Liver (tissue), 9 donors: ENCODE data around the gene E2F7. TPM values are rescaled to one million over a fixed set of nuclear protein-coding genes. Genes with fewer than 3 reads are reported as not detected.

Experiments used
- DNase-seq: peaks from one replicate; pipeline ENCODE4 v3.0.0-alpha.2; 2017; ENCODE audit warnings: low spot score
- H3K27ac ChIP-seq, 2 donors: one replicate each; pipeline ENCODE4 v1.7.0; 2013; ENCODE audit warnings: inconsistent platforms in 2 of 2, low read length in 2 of 2, control low read depth in 1 of 2, low read depth in 1 of 2, mild to moderate bottlenecking in 1 of 2
- H3K27me3 ChIP-seq, 4 donors: one replicate each; pipeline versions ENCODE4 v1.6.1 to v1.7.0; 2013; ENCODE audit warnings: low read length in 3 of 4, inconsistent platforms in 1 of 4, mild to moderate bottlenecking in 1 of 4, moderate library complexity in 1 of 4; ENCODE audit not compliant: control insufficient read depth in 4 of 4, insufficient read depth in 4 of 4
- H3K36me3 ChIP-seq, 4 donors: one replicate each; pipeline versions ENCODE4 v1.6.1 to v1.7.0; 2013; ENCODE audit warnings: low read length in 3 of 4, mild to moderate bottlenecking in 3 of 4, low read depth in 1 of 4, moderate library complexity in 1 of 4; ENCODE audit not compliant: control insufficient read depth in 4 of 4, insufficient read depth in 3 of 4
- H3K4me1 ChIP-seq, 4 donors: one replicate each; pipeline versions ENCODE4 v1.6.1 to v1.7.0; 2013; ENCODE audit warnings: low read length in 3 of 4, mild to moderate bottlenecking in 3 of 4, moderate library complexity in 1 of 4; ENCODE audit not compliant: control insufficient read depth in 4 of 4, insufficient read depth in 4 of 4
- H3K4me3 ChIP-seq, 3 donors: one replicate each; pipeline versions ENCODE4 v1.6.1 to v1.7.0; 2013; ENCODE audit warnings: low read length in 3 of 3, control low read depth in 1 of 3, low read depth in 1 of 3, mild to moderate bottlenecking in 1 of 3
- H3K9ac ChIP-seq, 2 donors: one replicate each; pipeline ENCODE4 v1.7.0; 2013; ENCODE audit warnings: low read length in 2 of 2, mild to moderate bottlenecking in 2 of 2, moderate library complexity in 2 of 2, control low read depth in 1 of 2, low read depth in 1 of 2
- H3K9me3 ChIP-seq, 4 donors: one replicate each; pipeline versions ENCODE4 v1.6.1 to v1.7.0; 2013; ENCODE audit warnings: low read length in 3 of 4; ENCODE audit not compliant: control insufficient read depth in 4 of 4
- EGR1 ChIP-seq, 2 donors: IDR thresholded peaks; 2 replicates each; pipeline ENCODE4 v1.6.1; 2016 to 2018; ENCODE audit warnings: antibody characterized with exemption in 2 of 2, low read depth in 2 of 2
- FOXA1 ChIP-seq: IDR thresholded peaks from 2 replicates; pipeline ENCODE4 v1.6.1; 2016; ENCODE audit warnings: antibody characterized with exemption
- FOXA2 ChIP-seq: IDR thresholded peaks from 2 replicates; pipeline ENCODE4 v1.6.1; 2016; ENCODE audit warnings: antibody characterized with exemption
- GABPA ChIP-seq, 2 donors: IDR thresholded peaks in 1 of 2; conservative IDR thresholded peaks in 1 of 2; 2 replicates each; pipeline ENCODE4 v1.6.1; 2016; ENCODE audit warnings: antibody characterized with exemption in 2 of 2, mild to moderate bottlenecking in 1 of 2, moderate library complexity in 1 of 2
- HNF4A ChIP-seq, 2 donors: conservative IDR thresholded peaks; 2 replicates each; pipeline ENCODE4 v1.6.1; 2016; ENCODE audit warnings: antibody characterized with exemption in 2 of 2, mild to moderate bottlenecking in 2 of 2
- HNF4G ChIP-seq: IDR thresholded peaks from 2 replicates; pipeline ENCODE4 v1.6.1; 2016; ENCODE audit warnings: antibody characterized with exemption
- JUND ChIP-seq, 2 donors: IDR thresholded peaks; 2 replicates each; pipeline ENCODE4 v1.6.1; 2016; ENCODE audit warnings: antibody characterized with exemption in 2 of 2
- NR2F2 ChIP-seq: IDR thresholded peaks from 2 replicates; pipeline ENCODE4 v1.6.1; 2016; ENCODE audit warnings: antibody characterized with exemption
- RAD21 ChIP-seq, 2 donors: IDR thresholded peaks; 2 replicates each; pipeline ENCODE4 v1.6.1; 2016; ENCODE audit warnings: antibody characterized with exemption in 2 of 2, mild to moderate bottlenecking in 2 of 2
- RXRA ChIP-seq, 2 donors: IDR thresholded peaks; 2 replicates each; pipeline ENCODE4 v1.6.1; 2017 to 2018; ENCODE audit warnings: antibody characterized with exemption in 2 of 2, mild to moderate bottlenecking in 1 of 2
- SP1 ChIP-seq: IDR thresholded peaks from 2 replicates; pipeline ENCODE4 v1.6.1; 2018; ENCODE audit warnings: antibody characterized with exemption, mild to moderate bottlenecking
- TAF1 ChIP-seq: conservative IDR thresholded peaks from 2 replicates; pipeline ENCODE4 v1.6.1; 2016; ENCODE audit warnings: antibody characterized with exemption, mild to moderate bottlenecking
- YY1 ChIP-seq: IDR thresholded peaks from 2 replicates; pipeline ENCODE4 v1.6.1; 2016; ENCODE audit warnings: antibody characterized with exemption, mild to moderate bottlenecking
- WGBS: extraction: QIAGEN DNeasy Blood & Tissue Kit; methylation state at CpG from one replicate; pipeline ENCODE4 v1.1.7; 2013; 5-methylcytosine and 5-hydroxymethylcytosine counted together
- polyA plus RNA-seq, 2 donors: library from polyadenylated mRNA; stranded (reverse) in 1 of 2; unstranded in 1 of 2; fragments of 200-250 nt in 1 of 2; fragments of >200 nt in 1 of 2; fragmentation: Nextera tagmentation in 1 of 2; extraction: Ambion mirVana in 1 of 2; gene quantifications; one replicate each; pipeline versions ENCODE4 v1.2.1 to v1.2.3, GENCODE V29; 2013 to 2015
- total RNA-seq, 2 donors: library from RNA; depleted of rRNA; stranded (reverse); fragments of >200 nt; gene quantifications; one replicate each; pipeline ENCODE4 v1.2.3, GENCODE V29; 2014
- TF ChIP-seq, protein P1 (sequence below): fragments of 150-350 bp; IDR thresholded peaks from 2 replicates; pipeline ENCODE4 v1.5.1; 2017; ENCODE audit warnings: improper control_type of control experiment, low read depth, low read length; ENCODE audit not compliant: missing input control
- TF ChIP-seq, protein P2 (sequence below): IDR thresholded peaks from 2 replicates; pipeline ENCODE4 v1.6.1; 2016; ENCODE audit warnings: antibody characterized with exemption
- TF ChIP-seq, protein P3 (sequence below): IDR thresholded peaks from 2 replicates; pipeline ENCODE4 v1.6.1; 2016; ENCODE audit warnings: antibody characterized with exemption
- TF ChIP-seq, protein P4 (sequence below): IDR thresholded peaks from 2 replicates; pipeline ENCODE4 v1.6.1; 2016; ENCODE audit warnings: antibody characterized with exemption
- TF ChIP-seq, protein P5 (sequence below): IDR thresholded peaks from 2 replicates; pipeline ENCODE4 v1.6.1; 2016; ENCODE audit warnings: antibody characterized with exemption, mild to moderate bottlenecking
- donor health status: healthy.
- donor health status: healthy.
- donor health status: healthy.
- donor health status: healthy.
- donor health status: healthy.

The E2F7 gene
- total and polyA plus RNA-seq, 4 donors, result 0.13 to 5.8 (median 0.17) TPM; not detected in 1

DNA sequence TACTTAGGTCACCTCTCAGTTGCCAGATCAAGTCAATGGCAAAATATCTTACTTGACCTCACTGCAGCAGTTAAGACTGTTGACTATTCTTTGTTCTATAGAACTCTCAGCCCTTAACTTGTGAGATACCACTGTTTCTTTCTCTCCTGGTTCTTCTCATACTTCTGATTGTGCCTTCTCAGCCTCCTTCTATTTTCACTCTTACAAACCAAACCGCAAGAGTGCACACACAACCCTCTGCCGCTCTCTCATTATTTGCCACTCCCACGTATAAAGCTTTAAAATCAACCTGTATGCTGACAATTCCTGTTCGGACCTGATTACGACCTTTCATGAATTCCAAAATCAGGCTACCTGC lies 4.5 kb downstream of the E2F7 start (continued):
- no peak for TF ChIP-seq EGR1 (IDR thresholded peaks at IDR 0.05; ENCODE audit: low read depth in 2 of 2)

DNA sequence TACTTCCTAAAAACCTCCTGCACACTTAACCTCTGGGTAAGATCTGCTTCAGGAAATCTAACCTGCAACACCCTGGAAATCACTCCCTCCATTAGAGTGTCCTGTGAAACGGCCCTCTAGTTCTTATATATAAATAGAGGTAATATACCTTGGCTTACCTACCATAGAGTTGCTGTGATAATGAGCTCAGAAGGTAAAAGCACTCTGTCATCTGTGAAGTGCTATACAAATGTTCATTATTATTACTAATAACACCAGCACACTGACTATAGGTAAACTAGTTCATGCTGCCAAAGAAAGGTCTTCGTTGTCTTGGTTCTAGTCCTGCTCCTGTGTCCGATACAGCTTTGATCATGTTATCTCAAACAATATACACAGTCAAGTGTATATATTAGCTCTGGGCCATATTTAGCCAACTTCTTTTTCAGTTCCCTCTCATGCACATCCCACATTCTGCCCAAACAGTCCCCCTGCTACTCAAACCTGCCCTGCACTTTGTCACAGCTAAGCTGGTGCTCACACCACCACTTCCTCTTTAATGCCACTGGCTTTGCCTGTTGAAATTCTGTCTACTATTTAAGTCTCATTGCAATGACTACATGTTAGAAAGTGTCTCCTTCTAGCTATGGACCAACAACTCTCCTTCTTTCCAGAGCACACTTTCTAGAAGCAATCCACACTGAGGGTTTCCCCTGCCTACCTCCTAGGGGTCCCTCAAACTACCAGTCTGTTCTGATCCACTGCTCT lies 5.1 kb downstream of the E2F7 start:
- no peak for DNase-seq
- TF ChIP-seq FOXA2 (no peak), FOXA1 (no peak), GABPA (IDR thresholded peaks at IDR 0.05 in 1 of 2, conservative IDR thresholded peaks at IDR 0.05 in 1 of 2) (no peak), JUND (IDR thresholded peaks at IDR 0.05) (no peak), SP1 (no peak), NR2F2 (no peak), HNF4G (no peak), TAF1 (no peak), YY1 (no peak), EGR1 (IDR thresholded peaks at IDR 0.05; ENCODE audit: low read depth in 2 of 2) (no peak), RAD21 (IDR thresholded peaks at IDR 0.05) (no peak), HNF4A (conservative IDR thresholded peaks at IDR 0.05) (no peak), RXRA (IDR thresholded peaks at IDR 0.05) (no peak)
- TF ChIP-seq, protein P1, sequence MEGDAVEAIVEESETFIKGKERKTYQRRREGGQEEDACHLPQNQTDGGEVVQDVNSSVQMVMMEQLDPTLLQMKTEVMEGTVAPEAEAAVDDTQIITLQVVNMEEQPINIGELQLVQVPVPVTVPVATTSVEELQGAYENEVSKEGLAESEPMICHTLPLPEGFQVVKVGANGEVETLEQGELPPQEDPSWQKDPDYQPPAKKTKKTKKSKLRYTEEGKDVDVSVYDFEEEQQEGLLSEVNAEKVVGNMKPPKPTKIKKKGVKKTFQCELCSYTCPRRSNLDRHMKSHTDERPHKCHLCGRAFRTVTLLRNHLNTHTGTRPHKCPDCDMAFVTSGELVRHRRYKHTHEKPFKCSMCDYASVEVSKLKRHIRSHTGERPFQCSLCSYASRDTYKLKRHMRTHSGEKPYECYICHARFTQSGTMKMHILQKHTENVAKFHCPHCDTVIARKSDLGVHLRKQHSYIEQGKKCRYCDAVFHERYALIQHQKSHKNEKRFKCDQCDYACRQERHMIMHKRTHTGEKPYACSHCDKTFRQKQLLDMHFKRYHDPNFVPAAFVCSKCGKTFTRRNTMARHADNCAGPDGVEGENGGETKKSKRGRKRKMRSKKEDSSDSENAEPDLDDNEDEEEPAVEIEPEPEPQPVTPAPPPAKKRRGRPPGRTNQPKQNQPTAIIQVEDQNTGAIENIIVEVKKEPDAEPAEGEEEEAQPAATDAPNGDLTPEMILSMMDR, result no peak
- TF ChIP-seq, protein P2, sequence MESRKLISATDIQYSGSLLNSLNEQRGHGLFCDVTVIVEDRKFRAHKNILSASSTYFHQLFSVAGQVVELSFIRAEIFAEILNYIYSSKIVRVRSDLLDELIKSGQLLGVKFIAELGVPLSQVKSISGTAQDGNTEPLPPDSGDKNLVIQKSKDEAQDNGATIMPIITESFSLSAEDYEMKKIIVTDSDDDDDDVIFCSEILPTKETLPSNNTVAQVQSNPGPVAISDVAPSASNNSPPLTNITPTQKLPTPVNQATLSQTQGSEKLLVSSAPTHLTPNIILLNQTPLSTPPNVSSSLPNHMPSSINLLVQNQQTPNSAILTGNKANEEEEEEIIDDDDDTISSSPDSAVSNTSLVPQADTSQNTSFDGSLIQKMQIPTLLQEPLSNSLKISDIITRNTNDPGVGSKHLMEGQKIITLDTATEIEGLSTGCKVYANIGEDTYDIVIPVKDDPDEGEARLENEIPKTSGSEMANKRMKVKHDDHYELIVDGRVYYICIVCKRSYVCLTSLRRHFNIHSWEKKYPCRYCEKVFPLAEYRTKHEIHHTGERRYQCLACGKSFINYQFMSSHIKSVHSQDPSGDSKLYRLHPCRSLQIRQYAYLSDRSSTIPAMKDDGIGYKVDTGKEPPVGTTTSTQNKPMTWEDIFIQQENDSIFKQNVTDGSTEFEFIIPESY, result no peak
- TF ChIP-seq, protein P3, sequence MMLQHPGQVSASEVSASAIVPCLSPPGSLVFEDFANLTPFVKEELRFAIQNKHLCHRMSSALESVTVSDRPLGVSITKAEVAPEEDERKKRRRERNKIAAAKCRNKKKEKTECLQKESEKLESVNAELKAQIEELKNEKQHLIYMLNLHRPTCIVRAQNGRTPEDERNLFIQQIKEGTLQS, result no peak
- TF ChIP-seq, protein P4, sequence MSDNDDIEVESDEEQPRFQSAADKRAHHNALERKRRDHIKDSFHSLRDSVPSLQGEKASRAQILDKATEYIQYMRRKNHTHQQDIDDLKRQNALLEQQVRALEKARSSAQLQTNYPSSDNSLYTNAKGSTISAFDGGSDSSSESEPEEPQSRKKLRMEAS, result no peak
- TF ChIP-seq, protein P5, sequence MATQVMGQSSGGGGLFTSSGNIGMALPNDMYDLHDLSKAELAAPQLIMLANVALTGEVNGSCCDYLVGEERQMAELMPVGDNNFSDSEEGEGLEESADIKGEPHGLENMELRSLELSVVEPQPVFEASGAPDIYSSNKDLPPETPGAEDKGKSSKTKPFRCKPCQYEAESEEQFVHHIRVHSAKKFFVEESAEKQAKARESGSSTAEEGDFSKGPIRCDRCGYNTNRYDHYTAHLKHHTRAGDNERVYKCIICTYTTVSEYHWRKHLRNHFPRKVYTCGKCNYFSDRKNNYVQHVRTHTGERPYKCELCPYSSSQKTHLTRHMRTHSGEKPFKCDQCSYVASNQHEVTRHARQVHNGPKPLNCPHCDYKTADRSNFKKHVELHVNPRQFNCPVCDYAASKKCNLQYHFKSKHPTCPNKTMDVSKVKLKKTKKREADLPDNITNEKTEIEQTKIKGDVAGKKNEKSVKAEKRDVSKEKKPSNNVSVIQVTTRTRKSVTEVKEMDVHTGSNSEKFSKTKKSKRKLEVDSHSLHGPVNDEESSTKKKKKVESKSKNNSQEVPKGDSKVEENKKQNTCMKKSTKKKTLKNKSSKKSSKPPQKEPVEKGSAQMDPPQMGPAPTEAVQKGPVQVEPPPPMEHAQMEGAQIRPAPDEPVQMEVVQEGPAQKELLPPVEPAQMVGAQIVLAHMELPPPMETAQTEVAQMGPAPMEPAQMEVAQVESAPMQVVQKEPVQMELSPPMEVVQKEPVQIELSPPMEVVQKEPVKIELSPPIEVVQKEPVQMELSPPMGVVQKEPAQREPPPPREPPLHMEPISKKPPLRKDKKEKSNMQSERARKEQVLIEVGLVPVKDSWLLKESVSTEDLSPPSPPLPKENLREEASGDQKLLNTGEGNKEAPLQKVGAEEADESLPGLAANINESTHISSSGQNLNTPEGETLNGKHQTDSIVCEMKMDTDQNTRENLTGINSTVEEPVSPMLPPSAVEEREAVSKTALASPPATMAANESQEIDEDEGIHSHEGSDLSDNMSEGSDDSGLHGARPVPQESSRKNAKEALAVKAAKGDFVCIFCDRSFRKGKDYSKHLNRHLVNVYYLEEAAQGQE, result no peak
- Histone ChIP-seq H3K4me1 (peaks cover 4 to 7% (median 6%) of the 10 kb centered on the region in 4 donors), H3K9me3 (no peaks in the 10 kb centered on the region), H3K36me3 (no peaks in the 10 kb centered on the region), H3K27me3 (peaks cover 0 to 9% (median 1%) of the 10 kb centered on the region in 4 donors), H3K27ac (no peak overlapping the region), H3K9ac (no peak overlapping the region), H3K4me3 (no peak overlapping the region)
- 89% methylated on average over 3 of the region's 3 CpGs for WGBS
